HG03565 (cell line): Measurements from ENCODE around the gene GHSR.

Experiments used
- ATAC-seq: cut with Tn5 transposase; IDR thresholded peaks from one replicate; pipeline ENCODE4 v1.9.1; 2021; ENCODE audit warnings: mild to moderate bottlenecking, moderate library complexity; ENCODE audit not compliant: unreplicated experiment

Gene GHSR

DNA sequence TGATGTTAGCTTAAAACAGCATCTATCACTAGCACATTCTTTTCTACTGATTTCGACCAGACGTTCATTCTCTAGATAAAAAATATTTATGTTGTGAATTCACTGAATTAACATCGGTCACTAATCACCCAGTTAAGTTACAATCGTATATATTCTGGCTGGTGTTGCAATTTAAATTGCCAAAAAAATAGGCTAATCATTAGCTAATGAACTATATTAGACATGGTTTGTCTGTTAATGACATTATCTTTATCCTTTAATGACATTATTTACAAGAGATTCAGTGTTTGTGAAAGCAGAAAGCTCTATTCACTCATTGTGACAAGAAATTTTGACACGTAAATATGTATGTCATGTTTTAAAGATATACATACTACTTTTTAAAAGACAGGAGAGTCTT lies 6.7 kb downstream of the GHSR start:
- no peak for ATAC-seq

DNA sequence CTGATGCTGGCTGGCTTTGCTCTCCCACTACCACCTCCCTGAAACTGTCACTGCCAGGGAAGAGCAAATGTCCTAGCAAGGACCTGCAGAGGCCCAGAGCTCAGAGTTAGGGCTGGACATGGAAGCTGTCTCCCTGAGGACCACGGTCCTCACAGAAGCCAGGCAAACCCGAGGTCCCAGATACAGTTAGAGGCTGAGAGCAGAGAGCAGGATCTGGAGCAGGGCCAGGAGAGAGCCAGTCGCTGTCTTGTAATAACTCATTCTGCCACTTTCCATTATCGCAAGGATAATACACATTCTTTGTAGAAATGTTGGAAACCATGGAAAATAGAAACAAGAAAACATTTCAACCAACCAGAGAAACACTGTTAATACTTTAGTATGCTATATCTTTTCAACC lies 10.1 kb downstream of the GHSR start:
- no peak for ATAC-seq

DNA sequence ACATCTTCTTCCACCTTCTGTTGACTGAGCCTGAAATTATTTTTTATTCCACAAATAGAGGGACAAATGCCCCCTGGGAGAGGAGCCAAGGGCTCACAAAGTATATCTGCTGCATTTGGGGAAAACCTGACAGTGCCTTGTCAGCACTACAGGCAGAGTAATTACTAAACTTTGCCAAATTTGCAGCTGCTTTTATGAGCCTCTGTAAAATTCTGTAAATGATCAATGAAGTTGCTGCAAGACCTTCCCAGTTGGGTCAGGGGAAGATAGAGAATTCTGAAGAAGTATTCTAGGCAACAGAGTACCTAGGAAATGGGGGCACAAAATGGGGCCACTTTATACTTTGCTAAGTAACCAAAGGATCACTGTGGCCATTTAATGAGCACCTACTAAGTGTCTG lies 10.5 kb downstream of the GHSR start:
- no peak for ATAC-seq

DNA sequence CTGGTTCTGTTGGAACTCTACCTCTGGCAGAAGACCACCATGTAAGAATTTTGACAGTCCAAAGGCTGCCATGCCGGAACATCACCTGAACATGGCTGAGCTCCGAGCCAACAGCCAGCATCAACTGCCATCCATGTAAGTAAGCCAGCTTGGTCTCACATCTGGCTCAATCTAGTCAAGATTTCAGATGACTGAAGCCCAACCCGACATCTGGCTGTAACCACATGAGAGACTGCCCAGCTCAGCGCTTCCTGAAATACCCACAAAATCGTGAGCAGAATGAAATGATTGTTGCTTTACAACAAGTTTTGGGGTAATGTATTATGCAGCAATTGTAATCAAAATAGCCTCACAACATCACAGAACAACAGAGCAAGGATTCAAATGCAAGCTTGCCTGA lies 32.9 kb downstream of the GHSR start:
- no peak for ATAC-seq

DNA sequence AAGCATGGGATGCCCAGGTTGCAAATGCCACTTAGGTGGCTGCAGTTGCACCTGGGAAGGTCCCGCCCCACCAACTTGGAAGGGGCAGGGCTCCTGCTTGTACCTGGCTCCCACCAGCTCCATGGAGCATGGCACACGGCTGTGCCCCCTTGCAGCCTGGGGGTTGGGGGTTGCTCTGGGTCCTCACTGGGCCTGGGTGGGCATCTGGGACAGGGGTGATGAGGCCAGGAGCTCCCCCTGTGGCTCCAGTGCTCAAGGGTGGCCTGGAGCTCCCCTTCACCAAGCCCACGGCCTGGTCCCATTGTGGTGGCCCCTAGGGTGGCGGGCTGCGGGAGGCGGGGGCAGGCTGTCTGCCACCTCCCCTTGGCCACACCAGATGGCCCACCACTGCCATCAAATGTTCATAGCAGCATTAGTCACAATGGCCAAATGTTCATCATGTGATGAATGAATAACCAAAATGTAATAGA lies 36.7 kb downstream of the GHSR start:
- no peak for ATAC-seq

DNA sequence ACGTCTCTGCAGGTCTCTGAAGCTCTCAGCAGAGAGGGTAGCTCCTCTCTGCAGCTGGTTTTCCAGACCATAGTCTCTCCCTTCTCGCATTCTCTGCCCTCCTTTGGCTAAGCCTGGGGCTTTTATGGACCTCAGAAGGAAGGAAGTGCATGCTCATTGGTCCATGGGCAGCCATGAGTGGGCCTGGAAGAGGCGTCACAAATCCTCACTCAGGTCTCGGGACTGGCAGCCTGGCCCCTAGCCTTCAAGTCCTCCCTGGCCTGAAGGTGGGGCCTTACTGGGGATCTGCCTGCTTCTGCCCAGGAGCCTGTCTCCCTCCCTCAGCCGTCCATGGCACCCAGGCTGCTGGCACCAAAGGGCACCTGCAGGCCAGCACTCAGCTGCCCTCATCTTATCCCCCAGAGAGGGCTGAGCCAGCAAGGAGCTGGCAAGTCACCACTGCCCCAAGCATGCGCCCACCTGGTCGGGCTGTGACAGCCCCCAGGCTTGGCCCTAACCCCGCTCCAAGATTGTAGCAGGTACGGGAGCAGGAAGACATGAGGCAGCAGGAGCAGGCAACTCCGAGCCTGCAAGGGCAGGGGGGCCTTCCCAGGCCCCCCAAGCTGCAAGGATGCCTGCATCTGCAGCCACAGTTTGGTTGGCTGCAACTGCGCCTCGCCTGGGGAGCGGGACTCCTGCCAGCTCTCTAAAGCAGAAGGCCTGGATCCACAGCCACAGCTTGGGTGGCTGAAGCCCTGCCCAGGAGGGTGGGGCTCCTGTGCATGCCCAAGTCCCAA lies 37.4 kb downstream of the GHSR start:
- ATAC-seq: no peak

DNA sequence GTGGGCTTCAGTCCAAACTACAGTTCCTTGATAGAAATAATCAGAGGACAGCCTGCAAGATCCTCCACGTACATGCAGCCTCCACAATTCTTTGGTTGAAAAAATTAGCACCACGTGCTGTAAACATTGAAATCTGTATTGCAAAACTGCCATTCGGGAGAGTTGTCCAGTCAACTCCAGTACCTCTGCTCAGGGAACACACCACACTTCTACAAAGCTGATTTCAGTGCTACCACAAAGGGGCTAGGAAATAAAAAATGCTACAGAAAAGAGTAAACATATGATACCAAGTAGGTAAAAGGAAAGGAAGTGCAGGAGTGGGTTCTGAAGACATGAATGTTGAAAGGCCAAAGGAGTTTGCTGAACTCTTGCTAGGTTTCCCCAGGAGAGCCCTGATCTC lies 40.4 kb downstream of the GHSR start:
- no peak for ATAC-seq

DNA sequence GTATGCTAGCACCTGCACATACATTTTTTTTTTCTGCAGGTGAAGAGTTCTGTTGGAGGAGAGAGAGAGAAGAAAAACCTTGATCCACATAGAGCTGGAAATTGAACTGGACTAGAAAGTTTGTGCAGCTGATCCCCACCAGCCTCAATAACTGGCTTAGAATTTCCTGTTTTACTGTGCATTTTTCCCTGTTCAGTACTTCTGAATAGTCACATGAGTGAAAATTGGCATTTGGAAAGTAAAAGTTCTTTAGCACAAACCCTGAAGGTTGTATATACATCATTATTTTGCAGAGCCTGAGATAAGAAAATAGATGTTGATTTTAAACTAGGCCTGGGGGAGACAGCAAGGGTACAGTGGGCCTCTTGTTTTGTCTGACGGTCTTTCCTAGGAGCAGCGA lies 42.3 kb downstream of the GHSR start:
- ATAC-seq: no peak

DNA sequence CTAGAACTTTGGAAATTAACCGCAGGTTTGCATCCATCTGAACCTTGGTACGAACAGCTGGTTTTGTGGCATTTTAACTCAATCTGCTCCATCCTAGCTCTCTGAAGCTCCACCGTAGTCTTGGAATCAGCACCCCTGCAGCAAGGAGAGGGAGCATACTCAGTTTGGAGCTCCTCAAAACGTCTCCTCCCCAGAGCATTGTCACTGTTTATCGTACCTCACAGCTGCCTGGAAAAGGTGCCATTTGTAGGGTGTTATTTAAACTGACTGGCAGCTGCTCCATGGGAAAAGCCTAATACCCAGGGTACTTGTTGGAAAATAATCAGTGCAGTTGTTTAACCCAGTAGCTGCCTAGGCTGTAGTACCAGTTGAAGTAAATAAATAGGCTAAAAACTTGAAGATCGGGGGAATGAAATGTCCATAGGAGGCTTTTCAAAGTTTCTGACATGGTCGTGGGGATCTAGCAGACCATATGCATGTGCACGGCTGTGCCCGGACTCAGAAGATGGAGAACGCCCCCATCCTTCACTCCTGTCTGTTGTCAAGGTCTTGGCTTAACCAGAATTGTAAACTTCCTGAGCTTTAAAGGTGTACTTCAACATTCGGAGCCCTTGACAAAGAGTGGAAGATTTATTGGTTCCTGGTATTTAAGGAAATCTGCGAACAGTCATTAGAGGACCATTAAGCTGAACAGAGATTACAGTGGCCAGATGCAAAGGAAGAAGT lies 43.9 kb downstream of the GHSR start:
- no peak for ATAC-seq

DNA sequence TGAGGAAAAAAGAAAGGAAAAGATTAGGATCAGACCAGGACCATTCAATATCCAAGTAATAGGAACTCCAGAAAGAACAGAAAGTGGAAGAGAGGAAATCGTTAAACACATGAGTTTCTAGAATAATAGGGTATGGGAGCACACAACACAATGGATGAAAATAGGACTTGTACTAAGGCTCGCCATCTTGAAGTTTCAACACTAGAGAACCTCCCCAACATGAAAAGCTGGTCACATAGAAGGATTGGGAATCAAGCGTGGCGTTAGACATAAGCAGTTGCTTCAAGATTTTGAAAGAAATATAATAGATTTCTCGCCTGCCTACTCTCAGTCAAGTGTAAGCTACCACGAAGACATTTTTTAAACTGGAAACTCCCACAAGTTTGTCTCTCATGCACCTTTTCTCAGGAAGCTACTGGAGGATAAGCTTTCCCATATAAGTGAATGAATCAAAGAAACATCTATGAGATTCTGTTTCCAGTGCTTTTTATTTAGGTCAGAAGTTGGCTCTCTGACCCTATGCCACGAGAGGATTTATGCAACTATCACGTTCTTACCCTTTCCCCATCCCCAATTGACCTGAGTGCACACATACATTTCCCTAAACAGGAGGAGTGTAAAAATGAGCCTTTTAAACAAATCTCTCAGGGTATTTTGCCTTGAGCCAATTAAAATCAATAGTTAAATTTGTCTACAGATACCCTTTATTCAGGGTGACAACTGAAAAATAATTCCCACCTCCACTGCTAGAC lies 45.2 kb downstream of the GHSR start:
- ATAC-seq: no peak

DNA sequence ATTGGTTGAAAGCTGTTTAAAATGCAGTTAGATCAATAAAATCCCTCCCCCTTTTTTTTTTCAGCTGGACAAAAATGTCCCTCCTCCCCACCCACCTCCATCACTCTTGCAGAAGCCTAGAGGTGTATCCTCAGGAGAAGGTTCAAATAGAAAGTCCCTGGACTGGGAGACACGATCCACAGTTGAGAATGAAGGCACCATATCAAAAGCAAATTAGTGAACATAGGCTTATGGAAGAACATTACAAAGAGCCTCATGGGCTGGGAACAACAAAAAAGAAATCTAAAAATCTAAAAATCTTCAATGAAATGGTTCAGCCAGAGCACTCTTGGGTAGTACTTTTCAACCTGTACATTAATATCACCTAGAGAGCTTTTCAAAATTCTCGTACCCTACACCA lies 46.2 kb downstream of the GHSR start:
- ATAC-seq: no peak

DNA sequence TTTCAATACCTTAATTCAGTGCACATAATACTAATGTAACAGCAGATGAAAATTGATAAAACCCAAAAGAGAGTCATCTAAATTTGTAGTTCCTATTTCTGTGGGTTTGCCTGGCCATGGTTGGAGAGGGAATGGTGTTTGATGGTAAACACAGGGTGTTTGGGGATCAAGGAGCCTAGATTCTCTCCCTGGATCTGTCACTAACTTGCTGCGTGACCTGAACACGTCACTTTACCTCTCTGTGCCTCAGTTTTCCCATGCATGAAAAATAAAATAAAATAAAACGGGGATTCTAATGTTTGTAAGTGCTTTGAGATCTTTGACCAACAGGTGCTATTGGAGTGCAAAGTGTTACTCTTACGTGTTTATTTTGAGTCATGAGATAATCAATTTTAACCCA lies 49.8 kb downstream of the GHSR start:
- ATAC-seq: no peak

DNA sequence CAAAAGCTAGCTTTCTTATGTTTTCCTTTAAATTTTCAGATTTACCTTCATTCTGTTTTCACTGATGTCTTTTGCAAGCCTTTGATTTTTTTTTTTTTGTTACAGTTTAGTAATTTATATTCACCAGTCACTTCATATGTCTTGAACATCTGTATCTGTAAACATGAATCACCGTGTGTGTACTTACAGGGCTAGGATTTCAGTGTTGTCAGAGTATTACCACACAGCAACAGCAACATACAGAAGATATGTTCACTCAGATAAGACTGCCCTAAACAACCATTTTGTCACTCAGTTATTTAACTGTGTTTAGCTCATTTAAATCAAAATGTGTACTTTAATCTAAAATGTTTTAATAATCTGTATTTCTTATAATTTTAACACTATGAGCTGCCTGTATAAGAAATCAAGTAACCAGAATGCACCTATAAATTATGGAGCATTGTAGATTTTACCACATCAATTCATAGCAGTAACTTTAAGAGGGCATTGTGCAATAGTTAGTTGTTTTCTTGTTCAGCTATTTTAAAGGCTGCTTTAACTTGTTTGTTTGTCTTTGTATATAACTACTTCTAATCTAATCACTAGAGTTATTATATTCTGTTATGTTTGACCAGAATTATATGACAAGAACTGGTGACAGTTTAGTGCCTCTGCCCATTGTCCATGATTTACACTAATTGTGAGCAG lies 50.4 kb downstream of the GHSR start:
- ATAC-seq: no peak

DNA sequence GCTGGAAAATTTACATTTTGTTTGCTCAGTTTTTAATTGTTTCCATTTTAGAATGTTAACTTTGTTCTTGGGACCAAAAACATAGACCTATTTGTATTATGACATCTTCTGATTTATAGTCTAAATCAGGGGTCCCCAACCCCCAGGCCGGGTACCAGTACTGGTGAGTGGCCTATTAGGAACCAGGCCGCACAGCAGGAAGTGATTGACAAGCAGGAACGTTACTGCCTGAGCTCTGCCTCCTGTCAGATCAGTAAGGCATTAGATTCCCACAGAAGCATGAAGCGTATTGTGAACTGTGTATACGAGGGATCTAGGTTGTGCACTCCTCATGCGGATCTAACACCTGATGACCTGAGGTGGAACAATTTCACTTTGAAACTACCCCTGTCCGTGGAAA lies 51.9 kb downstream of the GHSR start:
- ATAC-seq: no peak

DNA sequence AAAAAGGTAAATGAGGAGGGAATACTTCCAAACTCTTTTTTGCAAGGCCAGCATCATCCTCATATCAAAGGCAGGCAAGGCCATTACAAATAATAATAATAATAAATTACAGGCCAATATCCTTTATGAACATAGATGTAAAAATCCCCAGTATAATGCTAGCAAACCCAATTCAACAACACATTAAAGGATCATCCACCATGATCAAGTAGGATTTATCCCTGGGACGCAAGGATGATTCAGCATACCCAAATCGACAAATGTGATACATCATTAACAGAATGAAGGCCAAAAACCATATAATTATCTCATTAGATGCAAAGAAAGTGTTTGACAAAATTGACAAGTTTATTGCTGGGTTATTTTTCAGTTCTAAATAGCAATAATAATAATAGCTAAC lies 53.6 kb downstream of the GHSR start:
- ATAC-seq: no peak
